ENCODE measurements around the gene NR6A1.

- TF ChIP-seq, protein P1, sequence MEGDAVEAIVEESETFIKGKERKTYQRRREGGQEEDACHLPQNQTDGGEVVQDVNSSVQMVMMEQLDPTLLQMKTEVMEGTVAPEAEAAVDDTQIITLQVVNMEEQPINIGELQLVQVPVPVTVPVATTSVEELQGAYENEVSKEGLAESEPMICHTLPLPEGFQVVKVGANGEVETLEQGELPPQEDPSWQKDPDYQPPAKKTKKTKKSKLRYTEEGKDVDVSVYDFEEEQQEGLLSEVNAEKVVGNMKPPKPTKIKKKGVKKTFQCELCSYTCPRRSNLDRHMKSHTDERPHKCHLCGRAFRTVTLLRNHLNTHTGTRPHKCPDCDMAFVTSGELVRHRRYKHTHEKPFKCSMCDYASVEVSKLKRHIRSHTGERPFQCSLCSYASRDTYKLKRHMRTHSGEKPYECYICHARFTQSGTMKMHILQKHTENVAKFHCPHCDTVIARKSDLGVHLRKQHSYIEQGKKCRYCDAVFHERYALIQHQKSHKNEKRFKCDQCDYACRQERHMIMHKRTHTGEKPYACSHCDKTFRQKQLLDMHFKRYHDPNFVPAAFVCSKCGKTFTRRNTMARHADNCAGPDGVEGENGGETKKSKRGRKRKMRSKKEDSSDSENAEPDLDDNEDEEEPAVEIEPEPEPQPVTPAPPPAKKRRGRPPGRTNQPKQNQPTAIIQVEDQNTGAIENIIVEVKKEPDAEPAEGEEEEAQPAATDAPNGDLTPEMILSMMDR (IDR thresholded peaks at IDR 0.05) = no peak
- no peak for TF ChIP-seq ZFX (IDR thresholded peaks at IDR 0.05; ENCODE audit: borderline replicate concordance)
Observed at GRCh38 chr9:124611106-124611505, 160.0 kb downstream of the NR6A1 start.

Measured in 22Rv1 (cell line).